OCI-LY3 (cell line): Measurements from ENCODE around the gene CPNE8.

ENCODE experiments used
- H2AFZ ChIP-seq: fragments of 200-600, 300-600 bp; shearing (Covaris generic); 2 replicates; pipeline ENCODE4 v1.6.0; 2014; ENCODE audit warnings: antibody characterized with exemption, low read depth, low read length
- H3K27ac ChIP-seq: fragments of 200-600, 300-600 bp; sonication (generic); 2 replicates; pipeline ENCODE4 v1.5.1; 2014; ENCODE audit warnings: mild to moderate bottlenecking, low read length, moderate library complexity, mixed read lengths
- H3K27me3 ChIP-seq: fragments of 200-600, 300-600 bp; sonication (generic); 2 replicates; pipeline ENCODE4 v1.6.1; 2014; ENCODE audit warnings: low read depth, low read length, mixed read lengths
- H3K36me3 ChIP-seq: fragments of 200-600, 300-600 bp; sonication (generic); replicated peaks from 2 replicates; pipeline ENCODE3; 2014; ENCODE audit warnings: low read depth, low read length, mixed read lengths
- H3K4me1 ChIP-seq: fragments of 300-600, 200-600 bp; sonication (generic); 2 replicates; pipeline ENCODE4 v1.6.1; 2014; ENCODE audit warnings: low read length, mixed read lengths
- H3K4me2 ChIP-seq: fragments of 200-600, 300-600 bp; sonication (generic); 2 replicates; pipeline ENCODE4 v1.6.1; 2014; ENCODE audit warnings: low read length, mixed read lengths
- H3K4me3 ChIP-seq: fragments of 300-600, 200-600 bp; sonication (generic); 2 replicates; pipeline ENCODE4 v1.5.1; 2014; ENCODE audit warnings: antibody characterized with exemption, mild to moderate bottlenecking, low read length, moderate library complexity
- H3K79me2 ChIP-seq: fragments of 300-600, 200-600 bp; shearing (Covaris generic); 2 replicates; pipeline ENCODE4 v1.6.1; 2014; ENCODE audit warnings: mild to moderate bottlenecking, low read length, mixed read lengths
- H3K9ac ChIP-seq: fragments of 300-600, 200-600 bp; shearing (Covaris generic); 2 replicates; pipeline ENCODE4 v1.6.0; 2014; ENCODE audit warnings: mild to moderate bottlenecking, low read length, moderate library complexity
- H3K9me3 ChIP-seq: fragments of 200-600, 300-600 bp; shearing (Covaris generic); 2 replicates; pipeline ENCODE4 v1.6.1; 2014; ENCODE audit warnings: low read length, mixed read lengths; ENCODE audit not compliant: insufficient read depth
- H4K20me1 ChIP-seq: fragments of 200-600, 300-600 bp; sonication (generic); 2 replicates; pipeline ENCODE4 v1.6.1; 2016; ENCODE audit warnings: low read length, mixed read lengths; ENCODE audit not compliant: insufficient read depth
- CTCF ChIP-seq: fragments of 200-600, 300-600 bp; sonication (generic); IDR thresholded peaks from 2 replicates; pipeline ENCODE4 v1.5.1; 2014; ENCODE audit warnings: antibody characterized with exemption, low read length, low read depth
- EZH2phosphoT487 ChIP-seq: fragments of 200-600 bp; shearing (Covaris generic); IDR thresholded peaks from 2 replicates; pipeline ENCODE4 v1.6.1; 2018; ENCODE audit warnings: antibody characterized with exemption, mixed run types, low read depth

The CPNE8 gene

GRCh38 chr12:38887770-38888169, 17.6 kb downstream of the CPNE8 start:
- Histone ChIP-seq H2AFZ (no peak overlapping the region), H3K27me3 (no peaks in the 10 kb centered on the region), H3K79me2 (no peaks in the 10 kb centered on the region), H3K36me3 (no peaks in the 10 kb centered on the region), H3K9me3 (no peaks in the 10 kb centered on the region), H3K4me3 (no peak overlapping the region), H3K9ac (no peak overlapping the region), H3K27ac (no peak overlapping the region), H4K20me1 (no peaks in the 10 kb centered on the region), H3K4me1 (no peaks in the 10 kb centered on the region), H3K4me2 (no peak overlapping the region)
- no peak for TF ChIP-seq EZH2phosphoT487
- TF ChIP-seq CTCF: no peak

- Histone ChIP-seq H3K4me1 (no peaks in the 10 kb centered on the region), H3K9ac (no peak overlapping the region), H3K9me3 (no peaks in the 10 kb centered on the region), H4K20me1 (no peaks in the 10 kb centered on the region), H3K4me2 (no peak overlapping the region), H3K27me3 (no peaks in the 10 kb centered on the region), H2AFZ (no peak overlapping the region), H3K79me2 (no peaks in the 10 kb centered on the region), H3K27ac (no peak overlapping the region), H3K36me3 (no peaks in the 10 kb centered on the region), H3K4me3 (no peak overlapping the region)
- TF ChIP-seq EZH2phosphoT487 (no peak), CTCF (no peak)
Measured at GRCh38 chr12:38886931-38887330, 18.5 kb downstream of the CPNE8 start.

GRCh38 chr12:38886064-38886463, 19.3 kb downstream of the CPNE8 start:
- H3K36me3 ChIP-seq: no peaks in the 10 kb centered on the region
- no peak overlapping the region for H3K27ac ChIP-seq
- TF ChIP-seq CTCF (no peak), EZH2phosphoT487 (no peak)
- H4K20me1 ChIP-seq: no peaks in the 10 kb centered on the region
- no peak overlapping the region for H3K4me2 ChIP-seq
- H2AFZ ChIP-seq: no peak overlapping the region
- H3K79me2 ChIP-seq: no peaks in the 10 kb centered on the region
- H3K27me3 ChIP-seq: no peaks in the 10 kb centered on the region
- H3K9ac ChIP-seq: no peak overlapping the region
- H3K4me1 ChIP-seq: no peaks in the 10 kb centered on the region
- H3K9me3 ChIP-seq: no peaks in the 10 kb centered on the region
- H3K4me3 ChIP-seq: no peak overlapping the region

GRCh38 chr12:38884666-38885065, 20.7 kb downstream of the CPNE8 start:
- Histone ChIP-seq H3K4me1 (no peaks in the 10 kb centered on the region), H3K27me3 (no peaks in the 10 kb centered on the region), H2AFZ (no peak overlapping the region), H3K79me2 (no peaks in the 10 kb centered on the region), H3K9me3 (no peaks in the 10 kb centered on the region), H3K27ac (no peak overlapping the region), H3K4me2 (no peak overlapping the region), H3K36me3 (no peaks in the 10 kb centered on the region), H3K4me3 (no peak overlapping the region), H3K9ac (no peak overlapping the region), H4K20me1 (no peaks in the 10 kb centered on the region)
- no peak for TF ChIP-seq EZH2phosphoT487
- TF ChIP-seq CTCF: no peak
